Activated CD8-positive, alpha-beta memory T cell treated with anti-CD3 and anti-CD28 coated beads for 1 hour (primary cell): ENCODE measurements around the gene VWA3B.
"Not testable (repeated sequence)": the region's sequence is repeated elsewhere in the genome, so short reads cannot be mapped to it uniquely, and the experiment has no call there.

Experiments
- DNase-seq, 2 donors: peaks; one replicate each; pipeline ENCODE4 v3.0.0-alpha.2; 2020; ENCODE audit warnings: low read depth in 1 of 2; ENCODE audit errors: extremely low read depth in 1 of 2

Gene VWA3B

DNA sequence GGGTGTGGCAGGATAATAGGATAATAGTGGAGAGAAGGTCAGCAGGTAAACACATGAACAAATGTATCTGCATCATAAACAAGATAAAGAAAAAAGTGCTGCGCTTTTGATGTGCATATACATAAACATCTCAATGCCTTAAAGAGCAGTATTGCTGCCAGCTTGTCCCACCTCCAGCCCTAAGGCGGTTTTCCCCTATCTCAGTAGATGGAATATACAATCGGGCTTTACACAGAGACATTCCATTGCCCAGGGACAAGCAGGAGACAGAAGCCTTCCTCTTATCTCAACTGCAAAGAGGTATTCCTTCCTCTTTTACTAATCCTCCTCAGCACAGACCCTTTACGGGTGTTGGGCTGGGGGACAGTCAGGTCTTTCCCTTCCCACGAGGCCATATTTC, 43.1 kb downstream of the VWA3B start:
- not testable (repeated sequence) for DNase-seq

DNA sequence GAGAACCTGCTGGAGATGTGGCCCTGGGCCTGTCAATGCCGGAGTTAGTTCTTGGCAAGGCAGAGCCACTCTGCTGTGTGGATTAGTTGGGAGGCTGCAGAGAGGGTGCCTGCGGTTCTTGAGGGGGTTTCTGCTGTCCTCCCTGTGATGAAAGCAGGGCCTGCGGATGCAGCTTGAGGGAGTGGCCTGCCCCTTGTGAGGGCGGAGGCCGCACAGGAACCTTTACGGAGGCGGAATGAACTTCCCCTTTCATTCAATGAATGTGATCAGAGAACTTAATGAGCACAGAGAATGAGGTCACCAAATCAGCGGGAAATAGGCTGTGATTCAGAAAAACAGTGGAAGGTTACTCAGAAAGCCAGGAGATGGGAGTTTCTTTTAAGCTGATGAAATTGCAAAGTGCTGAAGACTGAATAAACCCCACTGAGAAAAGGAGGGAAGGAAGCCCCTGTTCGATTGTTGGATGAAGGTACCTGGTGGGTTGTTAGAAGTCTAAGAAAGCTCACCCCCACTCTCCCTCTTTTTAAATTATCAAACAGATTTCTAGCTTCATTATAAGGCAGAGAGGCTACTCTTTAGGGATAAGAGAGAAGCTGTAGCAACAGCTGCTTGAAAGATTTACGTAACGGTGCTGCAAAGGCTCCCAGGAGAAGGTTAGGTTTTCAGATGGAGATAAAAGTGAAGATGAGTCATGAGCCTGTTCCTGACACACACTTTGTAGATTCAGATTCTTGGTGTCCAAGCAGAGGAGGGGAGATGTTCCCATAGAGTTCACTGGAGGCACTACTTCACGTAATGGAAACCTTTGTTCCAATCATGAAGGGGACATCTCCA, 47.4 kb downstream of the VWA3B start:
- DNase-seq, result no peak

DNA sequence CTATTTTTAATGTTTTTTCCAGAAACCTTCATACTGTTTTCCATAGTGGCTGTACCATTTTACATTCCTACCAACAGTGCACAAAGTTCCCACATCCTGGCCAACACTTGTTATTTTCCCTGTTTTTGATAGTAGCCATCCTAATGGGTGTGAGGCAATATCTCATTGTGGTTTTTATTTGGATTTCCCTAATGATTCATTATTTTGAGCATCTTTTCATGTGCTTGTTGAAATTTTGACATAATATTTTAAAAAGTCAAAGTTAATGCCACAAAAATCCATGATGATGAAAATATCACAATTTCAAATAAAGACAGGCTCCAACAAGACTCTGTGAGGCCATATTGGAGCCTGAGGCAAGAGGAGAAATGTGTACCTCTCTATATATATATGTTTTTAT, 50.2 kb downstream of the VWA3B start:
- DNase-seq, result no peak

DNA sequence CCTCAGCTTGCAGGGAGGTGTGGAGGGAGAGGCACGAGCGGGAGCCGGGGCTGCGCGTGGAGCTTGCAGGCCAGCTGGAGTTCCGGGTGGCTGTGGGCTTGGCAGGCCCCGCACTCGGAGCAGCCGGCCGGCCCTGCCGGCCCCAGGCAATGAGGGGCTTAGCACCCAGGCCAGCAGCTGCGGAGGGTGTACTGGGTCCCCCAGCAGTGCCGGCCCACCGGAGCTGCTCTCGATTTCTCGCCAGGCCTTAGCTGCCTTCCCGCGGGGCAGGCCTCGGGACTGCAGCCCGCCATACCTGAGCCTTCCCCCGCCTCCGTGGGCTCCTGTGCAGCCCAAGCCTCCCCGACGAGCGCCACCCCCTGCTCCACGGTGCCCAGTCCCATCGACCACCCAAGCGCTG, 52.0 kb downstream of the VWA3B start:
- DNase-seq, result not testable (repeated sequence)

DNA sequence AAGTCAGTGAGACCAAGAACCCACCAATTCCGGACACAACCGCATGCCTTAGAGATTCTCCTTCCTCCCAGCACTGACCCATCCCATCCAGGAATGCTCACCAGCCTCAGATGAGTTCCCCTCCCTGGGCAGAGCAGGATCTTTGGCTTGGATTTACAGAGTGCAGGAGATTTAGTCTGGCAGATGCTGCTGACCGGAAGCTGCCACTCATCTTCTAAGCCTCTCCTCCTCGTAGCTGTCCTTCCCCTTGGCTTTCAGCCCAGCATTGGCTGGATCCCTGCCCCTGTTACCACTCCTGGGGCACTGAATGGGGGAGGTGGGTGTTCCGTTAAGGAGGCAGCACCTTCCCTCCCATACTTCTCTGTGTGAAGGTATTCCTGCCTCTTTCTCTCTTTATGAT, 53.2 kb downstream of the VWA3B start:
- no peak for DNase-seq

DNA sequence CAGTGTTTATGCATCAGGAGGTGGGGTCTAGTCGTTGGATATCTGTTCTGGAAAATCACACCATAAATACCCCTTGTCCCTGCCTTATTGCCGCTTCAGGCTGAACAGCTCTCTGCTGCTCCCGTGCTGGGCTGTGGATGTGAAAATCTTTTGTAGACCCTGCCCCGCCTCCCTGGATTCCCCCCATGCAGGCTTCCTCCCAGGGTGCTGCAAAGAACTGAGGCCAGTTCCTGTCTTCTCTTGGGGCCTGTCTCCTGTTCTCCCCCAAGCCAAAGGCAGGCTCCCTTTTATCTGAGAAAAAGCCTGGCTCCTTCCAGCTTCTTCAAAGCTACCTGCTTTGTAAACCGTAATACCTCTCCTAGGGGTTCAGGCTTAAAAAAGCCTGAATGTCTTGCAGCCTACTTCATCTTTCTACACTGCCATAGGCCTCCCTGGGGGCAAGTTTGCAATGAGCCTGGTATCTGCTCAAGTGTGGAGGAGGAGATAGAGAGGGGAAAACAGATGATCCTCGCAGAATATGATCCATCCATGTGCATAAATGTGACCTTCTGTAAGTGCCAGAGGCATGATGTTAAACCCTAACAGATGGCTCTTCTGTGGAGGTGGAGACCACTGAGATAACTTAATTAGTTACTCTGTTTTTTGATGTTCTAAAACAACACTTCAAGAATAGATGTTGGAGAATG, 55.3 kb downstream of the VWA3B start:
- DNase-seq, result no peak

DNA sequence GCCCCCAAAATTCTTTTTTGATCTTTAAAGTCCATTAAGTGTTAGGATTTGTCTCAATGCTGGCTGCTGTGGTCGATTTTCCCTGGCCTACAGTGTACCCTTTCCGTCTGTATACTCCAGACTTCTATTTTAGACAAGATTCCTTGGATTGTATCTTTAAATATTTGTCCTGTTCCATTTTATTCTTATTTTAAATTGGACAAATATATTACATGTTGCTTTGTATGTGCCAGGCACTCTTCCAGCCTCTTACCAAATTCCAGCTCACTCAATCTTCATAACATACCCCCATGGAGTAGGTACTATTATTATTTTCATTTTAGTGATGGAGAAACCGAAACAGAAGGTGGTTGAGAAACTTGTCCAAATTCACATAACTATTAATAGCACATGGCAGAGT, 58.1 kb downstream of the VWA3B start:
- no peak for DNase-seq

DNA sequence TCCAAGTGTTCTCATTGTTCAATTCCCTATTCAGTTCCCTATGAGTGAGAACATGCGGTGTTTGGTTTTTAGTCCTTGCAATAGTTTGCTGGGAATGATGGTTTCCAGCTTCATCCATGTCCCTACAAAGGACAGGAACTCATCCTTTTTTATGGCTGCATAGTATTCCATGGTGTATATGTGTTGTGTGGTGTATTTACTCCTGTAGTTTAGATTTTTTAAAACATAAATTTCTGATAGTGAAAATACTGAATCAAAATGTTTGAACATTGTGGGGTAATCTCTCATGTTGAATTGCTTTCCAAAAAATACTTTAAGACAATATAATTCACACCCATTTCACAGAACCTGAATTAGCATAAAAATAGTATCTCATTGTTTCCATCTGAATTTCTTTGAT, 60.9 kb downstream of the VWA3B start:
- not testable (repeated sequence) for DNase-seq

DNA sequence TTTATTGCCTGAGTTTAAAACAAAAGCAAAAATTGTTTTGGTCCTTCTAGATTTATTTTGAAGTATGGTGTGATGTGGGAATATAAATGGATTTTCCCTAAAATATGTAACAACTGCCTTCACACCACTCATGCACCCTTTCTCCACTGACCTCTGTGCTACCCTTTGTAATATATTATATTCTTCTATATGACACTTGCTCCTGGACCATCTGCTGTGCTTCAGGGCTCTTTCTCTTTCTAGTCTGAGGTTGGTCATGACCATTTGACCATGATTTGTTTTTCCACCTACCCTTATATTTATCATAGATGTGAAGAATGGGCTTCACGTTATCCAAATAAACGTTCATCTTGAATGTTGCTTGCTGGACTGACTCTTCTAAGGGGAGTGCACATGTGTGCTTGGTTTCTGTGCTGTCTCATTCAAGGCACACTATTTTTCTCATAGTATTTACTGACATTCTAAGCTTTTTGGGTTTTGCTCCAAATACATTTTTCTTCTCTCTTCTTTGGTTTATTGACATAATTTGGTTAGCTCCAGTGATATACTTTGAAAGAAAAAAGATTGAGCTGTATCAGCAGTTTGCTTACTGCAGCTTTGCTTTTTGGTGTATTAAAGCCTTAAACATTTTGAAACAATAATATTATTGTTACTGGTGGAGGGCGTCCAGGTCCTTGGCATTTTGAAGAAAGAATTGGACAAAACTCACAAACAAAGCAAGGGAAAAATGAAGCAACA, 61.8 kb downstream of the VWA3B start:
- DNase-seq, result no peak

DNA sequence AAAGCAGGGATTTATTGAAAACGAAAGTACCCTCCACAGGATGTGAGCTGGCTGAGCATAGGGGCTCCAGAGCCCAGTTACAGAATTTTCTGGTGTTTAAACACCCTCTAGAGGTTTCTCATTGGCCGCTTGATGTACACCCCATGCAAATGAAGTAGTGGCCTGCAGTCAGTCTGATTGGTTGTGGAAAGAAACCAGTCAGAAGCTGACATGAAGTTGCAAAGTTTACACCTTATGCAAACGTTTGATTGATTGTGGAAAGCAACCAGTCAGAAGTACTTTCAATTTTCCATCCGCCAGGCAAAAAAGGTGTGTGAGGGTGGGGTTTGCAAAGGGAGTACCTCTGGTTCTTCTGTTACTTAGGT, 62.3 kb downstream of the VWA3B start:
- DNase-seq, result no peak

DNA sequence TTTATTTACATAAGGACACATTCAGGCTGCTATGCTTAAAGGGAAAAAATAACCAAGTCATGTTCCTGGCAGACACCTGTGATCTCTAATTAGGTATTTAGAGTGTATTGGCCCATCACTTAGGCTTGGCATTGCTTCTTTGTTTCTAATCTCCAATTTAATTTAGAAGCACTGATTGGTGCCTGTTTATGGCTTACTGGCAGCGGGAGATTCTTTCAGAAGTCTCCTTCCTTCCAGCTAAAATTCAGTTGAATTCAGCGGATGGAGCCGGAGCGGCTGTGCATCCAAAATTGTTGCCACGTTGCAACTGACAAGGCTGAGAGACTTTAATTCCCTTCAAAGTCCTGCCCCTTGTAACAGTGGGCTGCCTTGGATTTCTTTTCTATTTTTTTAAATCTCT, 66.5 kb downstream of the VWA3B start:
- no peak for DNase-seq

DNA sequence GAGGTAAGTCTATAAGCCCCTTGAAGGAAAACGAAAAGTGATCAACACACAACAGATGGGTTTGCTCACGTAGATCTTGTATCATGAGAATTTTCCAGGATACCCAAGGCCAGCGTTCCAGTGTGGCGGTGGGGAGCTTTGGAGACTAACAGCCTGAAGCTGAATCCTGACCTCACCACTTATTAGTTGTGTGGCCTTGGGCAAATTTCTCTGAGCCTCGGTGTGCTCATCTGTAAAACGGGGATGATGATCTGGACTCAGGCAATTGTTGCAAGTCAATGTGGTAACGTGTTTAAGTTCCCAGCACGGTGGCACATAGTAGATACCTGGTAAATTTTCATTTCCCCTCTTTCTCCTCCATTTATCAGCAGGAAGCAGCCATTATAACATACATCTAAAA, 68.3 kb downstream of the VWA3B start:
- DNase-seq, result no peak

DNA sequence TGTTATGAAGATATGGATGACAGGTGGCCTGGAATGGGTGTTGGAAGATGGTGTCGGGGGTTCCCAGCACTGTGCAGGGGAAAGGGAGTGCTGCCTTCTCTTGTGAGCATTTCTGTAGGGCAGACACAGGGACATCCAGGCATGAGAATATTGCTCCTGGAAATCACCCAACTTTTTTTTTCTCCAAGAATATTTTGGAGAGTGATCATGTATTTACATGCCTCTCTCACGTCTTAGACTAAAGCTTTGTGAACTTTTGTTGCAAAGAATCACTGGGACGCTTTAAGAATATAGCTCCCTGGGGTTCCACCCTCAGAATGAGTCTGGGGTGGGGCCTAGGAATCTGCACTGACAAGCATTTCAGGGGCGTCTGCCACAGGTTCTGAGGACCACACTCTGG, 68.7 kb downstream of the VWA3B start:
- DNase-seq, result no peak

DNA sequence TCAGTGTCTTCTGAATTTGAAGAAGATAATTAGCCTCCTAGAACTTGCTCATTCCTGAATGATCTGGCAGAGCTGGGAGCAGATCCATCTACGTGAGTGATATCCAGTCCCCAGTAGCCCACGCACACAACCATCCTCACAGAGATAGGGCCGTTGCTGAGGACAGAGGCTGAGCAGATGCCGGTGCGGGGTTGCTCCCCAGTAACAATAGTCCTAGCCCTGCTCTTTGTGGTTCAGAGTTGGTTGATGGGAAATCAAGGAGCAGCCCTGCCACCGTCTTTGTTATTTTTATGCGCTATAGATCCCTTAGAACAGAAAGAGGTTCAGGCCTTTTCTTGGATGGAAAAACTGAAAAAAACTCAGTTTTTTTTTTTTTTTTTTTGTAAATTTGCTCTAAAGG, 69.3 kb downstream of the VWA3B start:
- no peak for DNase-seq

DNA sequence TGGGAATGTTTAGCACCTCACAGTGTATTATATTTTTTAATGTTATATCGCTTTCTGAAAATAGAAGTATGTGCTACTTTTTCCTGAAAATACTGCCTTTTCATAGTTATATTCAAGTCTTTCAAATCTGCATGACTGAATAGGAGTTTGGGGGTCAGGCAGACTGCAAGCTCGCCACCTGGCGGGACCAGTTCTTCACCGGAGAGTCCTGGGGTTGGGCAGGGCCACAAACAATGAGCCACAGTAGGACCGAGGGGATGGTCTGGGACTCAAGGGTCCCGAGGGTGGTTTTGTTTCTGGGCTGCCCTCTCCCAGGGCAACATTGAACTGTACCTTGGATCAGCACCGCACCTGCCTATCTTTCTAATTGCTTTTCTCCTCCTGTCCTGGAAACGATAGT, 70.6 kb downstream of the VWA3B start:
- DNase-seq, result no peak

DNA sequence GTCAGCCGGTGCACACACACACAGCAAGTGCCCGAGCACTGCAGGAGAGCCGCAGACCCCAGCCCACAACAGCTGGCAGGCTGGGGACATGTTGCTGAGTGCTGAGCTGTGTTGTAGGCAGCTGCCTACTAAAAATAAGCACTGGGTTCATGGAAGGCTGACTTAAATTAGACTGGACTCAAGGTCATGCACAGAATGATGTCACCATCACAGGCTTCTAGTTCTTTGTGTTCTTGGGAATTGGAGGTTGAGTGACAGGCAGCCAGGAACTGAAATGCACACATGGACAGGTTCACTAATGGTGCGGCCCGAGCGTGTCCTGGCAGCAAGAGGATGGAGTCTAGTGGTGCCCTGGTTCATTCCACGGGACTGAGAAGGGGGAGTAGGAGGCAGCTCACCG, 71.3 kb downstream of the VWA3B start:
- DNase-seq, result no peak

DNA sequence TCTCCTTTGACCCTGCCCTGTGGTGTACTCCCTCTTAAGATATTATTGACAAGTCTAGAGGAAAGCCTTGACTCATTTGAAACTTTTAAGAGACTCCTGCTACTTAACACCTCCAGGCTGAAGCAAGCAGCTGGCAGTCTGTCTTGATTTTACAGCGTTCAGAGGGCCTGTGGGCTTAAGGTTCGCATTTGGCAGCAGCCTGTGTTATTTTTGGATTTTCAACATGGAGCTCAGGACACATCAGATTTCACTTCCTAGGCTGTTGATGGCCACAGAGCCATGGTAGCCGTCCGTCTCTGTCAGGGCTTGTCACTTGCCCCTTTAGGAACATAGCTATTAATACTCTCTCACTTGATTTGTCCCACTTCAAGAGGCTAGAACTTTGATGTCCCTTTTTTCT, 73.6 kb downstream of the VWA3B start:
- no peak for DNase-seq

DNA sequence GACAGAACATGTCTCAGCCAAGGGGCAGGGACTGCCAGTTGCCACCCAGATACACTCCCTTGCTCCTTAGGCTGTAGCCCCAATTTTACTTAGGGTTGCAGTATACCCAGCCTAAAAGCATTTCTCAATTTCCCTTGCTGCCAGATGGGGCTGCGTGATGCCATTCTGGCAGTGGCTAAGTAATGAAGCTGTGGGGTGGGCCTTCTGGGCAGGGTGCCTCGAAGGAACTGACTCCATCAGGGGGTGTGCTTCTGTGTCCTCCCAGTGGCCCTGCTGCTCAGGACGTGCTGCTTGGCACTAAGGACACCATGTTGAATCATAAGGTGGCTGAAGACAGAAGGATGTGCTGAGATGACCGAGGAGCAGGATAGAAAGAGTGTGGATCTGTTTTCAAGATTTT, 74.2 kb downstream of the VWA3B start:
- DNase-seq, result no peak

DNA sequence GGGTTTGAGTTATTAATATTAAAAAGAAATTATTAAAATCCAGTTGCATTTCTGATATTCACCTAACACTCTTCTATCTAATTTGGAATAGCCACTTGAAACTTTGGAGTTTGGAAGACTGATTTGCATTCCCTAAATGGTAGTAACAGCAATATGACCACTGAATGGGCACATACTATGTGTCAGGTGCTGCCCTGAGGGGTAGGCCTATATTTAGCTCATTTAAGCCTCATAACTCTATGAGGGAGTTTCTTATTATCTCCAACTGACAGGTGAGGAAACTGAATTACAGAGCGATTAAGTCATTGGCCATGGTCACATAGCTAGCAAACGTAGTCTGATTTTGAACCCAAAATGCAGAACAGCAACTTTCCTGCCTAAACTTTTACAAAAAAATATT, 77.3 kb downstream of the VWA3B start:
- no peak for DNase-seq

DNA sequence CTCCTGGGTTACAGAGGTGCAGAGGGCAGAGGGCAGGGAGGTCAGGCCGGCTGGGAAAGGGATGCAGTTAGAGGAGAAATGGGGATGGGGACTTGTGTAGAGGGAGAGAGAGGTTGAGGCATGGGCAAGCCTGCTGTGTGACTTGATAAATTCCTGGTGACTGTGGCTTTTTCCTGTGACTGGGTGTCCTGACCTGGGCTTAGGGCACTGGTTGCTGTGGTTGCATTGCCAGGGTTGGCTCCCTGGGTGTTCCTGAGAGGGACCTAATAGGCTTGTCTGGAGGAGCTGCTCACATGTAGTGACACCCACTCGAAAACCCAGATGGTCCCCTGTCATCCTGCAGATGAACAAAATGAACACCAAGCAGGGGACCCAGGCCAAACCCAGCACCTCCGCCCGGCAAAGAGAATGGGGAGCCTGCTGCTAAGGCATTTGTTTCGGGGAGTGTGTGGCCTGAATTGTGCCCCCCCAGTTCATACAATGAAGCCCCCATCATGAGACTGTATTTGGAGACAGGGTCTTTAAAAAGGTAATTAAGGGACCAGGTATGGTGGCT, 78.6 kb downstream of the VWA3B start:
- no peak for DNase-seq

DNA sequence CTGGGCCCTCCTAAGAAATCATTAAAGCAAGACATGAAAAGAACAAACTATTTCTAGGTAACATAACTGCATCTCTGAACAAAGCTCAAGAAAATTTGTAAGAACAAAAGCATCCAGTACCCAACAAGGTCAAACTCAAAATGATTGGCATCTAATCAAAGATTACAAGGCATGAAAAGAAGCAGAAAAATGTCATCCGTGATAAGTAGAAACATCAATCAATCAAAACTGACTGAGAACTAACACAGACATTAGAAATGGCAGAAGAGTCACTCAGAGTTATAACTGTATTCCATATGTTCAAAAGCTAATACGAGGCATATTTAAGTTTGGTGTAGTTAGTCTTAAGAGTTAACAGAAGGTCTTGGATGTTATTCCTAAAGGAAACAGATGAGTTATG, 80.9 kb downstream of the VWA3B start:
- DNase-seq, result no peak

DNA sequence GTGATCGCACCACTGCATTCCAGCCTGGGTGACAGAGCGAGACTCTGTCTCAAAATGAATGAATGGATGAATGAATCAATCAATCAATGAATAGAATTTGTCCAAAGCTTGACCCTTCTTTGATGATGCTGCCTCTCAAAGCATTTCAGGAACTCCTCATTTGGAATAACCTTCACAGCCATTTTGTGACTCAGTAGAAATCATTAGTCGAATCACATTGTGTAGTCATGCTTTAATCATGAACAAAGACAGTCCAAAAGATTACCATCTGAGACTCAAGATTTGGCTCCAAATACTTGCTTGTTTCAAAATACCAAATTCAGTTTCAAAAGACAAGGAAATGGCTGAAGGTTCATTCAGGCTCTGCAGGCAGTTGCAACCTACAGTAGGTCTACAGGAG, 83.1 kb downstream of the VWA3B start:
- DNase-seq, result no peak
